Lung (tissue), 12 donors: ENCODE results near the gene C15orf40. TPM values are rescaled to one million over a fixed set of nuclear protein-coding genes. Genes with fewer than 3 reads are reported as not detected.

Experiments
- ATAC-seq: fragments of 200-7000 bp; cut with Tn5 transposase; one replicate; pipeline ENCODE4 v1.9.1; 2020; ENCODE audit warnings: moderate number of reproducible peaks; ENCODE audit not compliant: insufficient read depth, low FRiP score
- DNase-seq, 3 donors: peaks; one replicate each; pipeline ENCODE4 v3.0.0-alpha.2; 2013 to 2017
- H3K27ac ChIP-seq, 2 donors: one replicate each; pipeline ENCODE4 v1.5.1; 2013; ENCODE audit warnings: mild to moderate bottlenecking in 2 of 2, moderate library complexity in 2 of 2, control low read depth in 1 of 2, inconsistent platforms in 1 of 2, low read depth in 1 of 2, low read length in 1 of 2
- H3K27me3 ChIP-seq, 3 donors: one replicate each; pipeline ENCODE4 v1.5.1; 2013; ENCODE audit warnings: low read length in 2 of 3; ENCODE audit not compliant: control insufficient read depth in 3 of 3, insufficient read depth in 3 of 3
- H3K36me3 ChIP-seq, 4 donors: one replicate each; pipeline ENCODE4 v1.5.1; 2013; ENCODE audit warnings: low read length in 4 of 4, mild to moderate bottlenecking in 1 of 4, moderate library complexity in 1 of 4; ENCODE audit not compliant: control insufficient read depth in 4 of 4, insufficient read depth in 4 of 4
- H3K4me1 ChIP-seq, 5 donors: one replicate each; pipeline ENCODE4 v1.5.1; 2013; ENCODE audit warnings: low read length in 5 of 5, mild to moderate bottlenecking in 2 of 5, moderate library complexity in 1 of 5; ENCODE audit not compliant: control insufficient read depth in 5 of 5, insufficient read depth in 5 of 5
- H3K4me3 ChIP-seq: one replicate; pipeline ENCODE4 v1.5.1; 2013; ENCODE audit warnings: mild to moderate bottlenecking, control low read depth, moderate library complexity
- H3K9ac ChIP-seq, 2 donors: one replicate each; pipeline ENCODE4 v1.5.1; 2013; ENCODE audit warnings: low read length in 2 of 2, control low read depth in 1 of 2; ENCODE audit not compliant: insufficient read depth in 1 of 2
- H3K9me3 ChIP-seq, 4 donors: one replicate each; pipeline ENCODE4 v1.5.1; 2013; ENCODE audit warnings: low read length in 3 of 4, mild to moderate bottlenecking in 1 of 4, moderate library complexity in 1 of 4; ENCODE audit not compliant: control insufficient read depth in 4 of 4, insufficient read depth in 3 of 4
- CTCF ChIP-seq: IDR thresholded peaks from 2 replicates; pipeline ENCODE4 v1.5.1; 2012; ENCODE audit warnings: mild to moderate bottlenecking; ENCODE audit errors: control extremely low read depth, extremely low read depth
- WGBS, 2 donors: extraction: QIAGEN DNeasy Blood & Tissue Kit; methylation state at CpG; one replicate each; pipeline ENCODE4 v1.1.7; 2013; 5-methylcytosine and 5-hydroxymethylcytosine counted together
- polyA plus RNA-seq, 2 donors: library from polyadenylated mRNA; stranded (reverse); fragments of 200-250 nt; gene quantifications; one replicate each; pipeline ENCODE4 v1.2.1, GENCODE V29; 2013
- total RNA-seq, 2 donors: library from RNA; depleted of rRNA in 1 of 2; stranded (reverse); fragments of >200 nt in 1 of 2; gene quantifications; one replicate each; pipeline ENCODE4 v1.2.1, GENCODE V29; 2014 to 2021
- donor health status: control.
- donor health status: control.
- donor health status: Bipolar disorder and iron deficiency.
- donor health status: healthy.
- donor health status: DM: yes; HTN: yes; CAD: no.

C15orf40 gene
- total and polyA plus RNA-seq, 4 donors: 16.7 to 26.1 (median 21.7) TPM

- Histone ChIP-seq H3K9me3 (no peaks in the 10 kb centered on the region), H3K27me3 (no peaks in the 10 kb centered on the region), H3K27ac (no peak overlapping the region), H3K36me3 (no peaks in the 10 kb centered on the region), H3K4me1 (peaks cover 0 to 6% (median 0%) of the 10 kb centered on the region in 5 donors), H3K4me3 (no peak overlapping the region), H3K9ac (no peak overlapping the region)
- no peak for ATAC-seq
- TF ChIP-seq CTCF: no peak
- 95 to 98% methylated on average over 5 of the region's 5 CpGs for WGBS, 2 donors
- DNase-seq: no peak
Observed at GRCh38 chr15:82964890-82965289, 46.5 kb downstream of the C15orf40 start.

GRCh38 chr15:82963471-82964341 lies 47.7 kb downstream of the C15orf40 start:
- DNase-seq: no peak
- ATAC-seq: no peak
- WGBS, 2 donors: 90 to 95% methylated on average over 7 of the region's 7 CpGs
- Histone ChIP-seq H3K4me1 (peaks cover 0 to 3% (median 0%) of the 10 kb centered on the region in 5 donors), H3K9me3 (no peaks in the 10 kb centered on the region), H3K9ac (no peak overlapping the region), H3K27me3 (no peaks in the 10 kb centered on the region), H3K27ac (no peak overlapping the region), H3K36me3 (no peaks in the 10 kb centered on the region), H3K4me3 (no peak overlapping the region)
- no peak for TF ChIP-seq CTCF

- H3K4me1 ChIP-seq: peaks cover 0 to 3% (median 0%) of the 10 kb centered on the region in 5 donors
- H3K4me3 ChIP-seq: no peak overlapping the region
- DNase-seq: no peak
- H3K27me3 ChIP-seq: no peaks in the 10 kb centered on the region
- H3K27ac ChIP-seq: no peak overlapping the region
- TF ChIP-seq CTCF: no peak
- no peaks in the 10 kb centered on the region for H3K36me3 ChIP-seq
- no peak for ATAC-seq
- WGBS, 2 donors: 50 to 80% methylated on average over 3 of the region's 3 CpGs
- no peaks in the 10 kb centered on the region for H3K9me3 ChIP-seq
- H3K9ac ChIP-seq: no peak overlapping the region
Observed at GRCh38 chr15:82960766-82961165, 50.7 kb downstream of the C15orf40 start.
